ENCODE results near the gene GINS2.

Gene GINS2

GRCh38 chr16:85664580-85665372 lies 24.0 kb downstream of the GINS2 start:
- no peak for TF ChIP-seq CTCF (IDR thresholded peaks at IDR 0.05)

DNA sequence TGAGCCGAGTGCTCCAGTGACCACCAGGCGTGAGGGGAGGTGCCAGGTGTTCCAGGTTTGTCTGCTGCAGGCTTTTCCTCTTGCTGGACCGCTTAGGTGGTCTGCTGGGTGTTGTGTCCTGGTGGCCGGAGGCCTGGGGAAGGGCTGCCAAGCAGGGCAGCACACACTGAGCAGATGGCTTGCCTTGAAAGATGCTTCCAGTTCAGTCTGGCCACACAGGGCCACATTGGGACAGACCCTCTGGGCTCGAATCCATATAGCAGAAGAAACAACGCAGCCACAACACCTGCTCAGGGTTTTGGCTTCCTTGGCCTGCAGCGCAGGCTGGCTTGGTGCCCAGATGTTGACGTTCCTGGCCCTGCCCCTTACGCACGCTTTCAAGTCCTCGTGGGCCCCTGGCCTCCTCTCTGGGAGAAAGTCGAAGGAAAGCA lies 24.8 kb downstream of the GINS2 start:
- TF ChIP-seq CTCF (IDR thresholded peaks at IDR 0.05) = no peak

- TF ChIP-seq CTCF (IDR thresholded peaks at IDR 0.05) = no peak
Measured at GRCh38 chr16:85662976-85663830, 25.6 kb downstream of the GINS2 start.

DNA sequence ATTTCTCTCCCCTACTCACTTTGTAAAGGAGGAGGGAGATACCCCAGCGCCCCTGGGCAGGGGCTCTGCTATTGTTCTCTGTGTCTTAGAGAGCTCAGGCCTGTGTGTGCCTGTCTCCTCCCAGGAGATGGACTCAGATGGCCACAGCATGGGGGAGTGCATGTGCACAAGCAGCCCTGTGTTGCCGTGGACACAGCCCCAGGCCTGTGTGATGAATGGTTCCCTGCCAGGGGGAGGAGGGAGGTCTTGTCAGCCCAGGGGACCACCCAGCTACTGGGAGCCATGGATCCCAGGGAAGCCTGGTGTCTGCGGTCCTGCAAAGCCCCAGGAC lies 26.3 kb downstream of the GINS2 start:
- TF ChIP-seq CTCF (IDR thresholded peaks at IDR 0.05) = no peak

GRCh38 chr16:85661740-85662481 lies 26.8 kb downstream of the GINS2 start:
- no peak for TF ChIP-seq CTCF (IDR thresholded peaks at IDR 0.05)

GRCh38 chr16:85660843-85661739 lies 27.7 kb downstream of the GINS2 start:
- no peak for TF ChIP-seq CTCF (IDR thresholded peaks at IDR 0.05)
